Mesendoderm (in vitro differentiated cells): ENCODE measurements around the gene PDCD2L.
"Not testable (repeated sequence)": the region's sequence is repeated elsewhere in the genome, so short reads cannot be mapped to it uniquely, and the experiment has no call there.

ENCODE experiments used
- DNase-seq: peaks from one replicate; pipeline ENCODE4 v3.0.0; 2013
- H2AK5ac ChIP-seq: 2 replicates; pipeline ENCODE4 v1.6.1; 2013; ENCODE audit warnings: low read length, inconsistent platforms
- H2BK120ac ChIP-seq: 2 replicates; pipeline ENCODE4 v1.6.1; 2013; ENCODE audit warnings: low read depth, mild to moderate bottlenecking, low read length, moderate library complexity, mixed read lengths
- H2BK15ac ChIP-seq: replicated peaks from 2 replicates; pipeline ENCODE4 v1.6.1; 2013; ENCODE audit warnings: low read depth, mild to moderate bottlenecking, moderate library complexity
- H2BK5ac ChIP-seq: 2 replicates; pipeline ENCODE4 v1.6.1; 2013; ENCODE audit warnings: low read length, inconsistent platforms
- H3K18ac ChIP-seq: 2 replicates; pipeline ENCODE4 v1.6.1; 2013; ENCODE audit warnings: mild to moderate bottlenecking, low read length, mixed read lengths
- H3K23ac ChIP-seq: one replicate; pipeline ENCODE4 v1.6.1; 2013; ENCODE audit warnings: low read length
- H3K27ac ChIP-seq: 2 replicates; pipeline ENCODE4 v1.5.1; 2013; ENCODE audit warnings: low read depth, mild to moderate bottlenecking, inconsistent platforms, low read length, moderate library complexity
- H3K27me3 ChIP-seq: 2 replicates; pipeline ENCODE4 v1.6.1; 2013; ENCODE audit warnings: low read length, control low read depth, mild to moderate bottlenecking, inconsistent platforms; ENCODE audit not compliant: insufficient read depth, poor library complexity
- H3K36me3 ChIP-seq: 2 replicates; pipeline ENCODE4 v1.6.1; 2013; ENCODE audit warnings: low read length, inconsistent platforms; ENCODE audit not compliant: control insufficient read depth, insufficient read depth
- H3K4ac ChIP-seq: one replicate; pipeline ENCODE4 v1.6.1; 2013; ENCODE audit warnings: low read depth, mild to moderate bottlenecking, low read length, moderate library complexity
- H3K4me1 ChIP-seq: 2 replicates; pipeline ENCODE4 v1.6.1; 2013; ENCODE audit warnings: low read depth, low read length, inconsistent platforms; ENCODE audit not compliant: control insufficient read depth
- H3K4me2 ChIP-seq: 2 replicates; pipeline ENCODE4 v1.6.1; 2013; ENCODE audit warnings: low read length
- H3K4me3 ChIP-seq: 2 replicates; pipeline ENCODE4 v1.5.1; 2013; ENCODE audit warnings: mild to moderate bottlenecking, low read length
- H3K56ac ChIP-seq: one replicate; pipeline ENCODE4 v1.6.1; 2013; ENCODE audit warnings: low read length
- H3K79me1 ChIP-seq: 2 replicates; pipeline ENCODE4 v1.6.1; 2013; ENCODE audit warnings: low read length, inconsistent platforms
- H3K79me2 ChIP-seq: 2 replicates; pipeline ENCODE4 v1.6.1; 2013; ENCODE audit warnings: mild to moderate bottlenecking, low read length; ENCODE audit not compliant: control insufficient read depth, insufficient read depth
- H3K9ac ChIP-seq: 2 replicates; pipeline ENCODE4 v1.6.1; 2013; ENCODE audit warnings: low read length, inconsistent platforms
- H4K5ac ChIP-seq: one replicate; pipeline ENCODE4 v1.6.1; 2013; ENCODE audit warnings: low read length
- H4K8ac ChIP-seq: one replicate; pipeline ENCODE4 v1.6.1; 2013; ENCODE audit warnings: low read depth, mild to moderate bottlenecking, control low read depth, low read length, moderate library complexity
- WGBS: extraction: QIAGEN DNeasy Blood & Tissue Kit; methylation state at CpG from one replicate; pipeline ENCODE4 v1.1.7; 2013; ENCODE audit warnings: low lambda C conversion rate, missing lambda C conversion rate; ENCODE audit not compliant: insufficient coverage; ENCODE audit errors: extremely low coverage; 5-methylcytosine and 5-hydroxymethylcytosine counted together

The PDCD2L gene

DNA sequence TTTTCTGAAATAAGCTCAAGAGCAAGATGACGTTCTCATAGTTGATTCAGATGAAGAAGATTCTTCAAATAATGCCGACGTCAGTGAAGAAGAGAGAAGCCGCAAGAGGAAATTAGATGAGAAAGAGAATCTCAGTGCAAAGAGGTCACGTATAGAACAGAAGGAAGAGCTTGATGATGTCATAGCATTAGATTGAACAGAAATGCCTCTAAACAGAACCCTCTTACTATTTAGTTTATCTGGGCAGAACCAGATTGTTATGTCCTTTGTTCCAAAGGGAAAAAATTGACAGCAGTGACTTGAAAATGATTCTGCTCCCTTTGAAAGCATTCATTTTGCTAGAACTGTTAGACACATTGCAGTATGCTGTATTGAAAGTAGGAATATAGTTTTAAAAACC, 64.8 kb downstream of the PDCD2L start:
- H3K4me2 ChIP-seq, H2BK5ac ChIP-seq, H2BK15ac ChIP-seq, H3K4me3 ChIP-seq, H3K4me1 ChIP-seq, H4K5ac ChIP-seq, H3K27ac ChIP-seq, H3K56ac ChIP-seq, H3K79me2 ChIP-seq, H3K23ac ChIP-seq, H3K18ac ChIP-seq, H3K79me1 ChIP-seq, H2AK5ac ChIP-seq, H3K4ac ChIP-seq, DNase-seq, H3K9ac ChIP-seq, H3K27me3 ChIP-seq, H4K8ac ChIP-seq, H2BK120ac ChIP-seq: not testable (repeated sequence)
- H3K36me3 ChIP-seq: peaks cover 10% of the 10 kb centered on the region
- no CpG with 5 or more reads among the region's 5 CpGs for WGBS

DNA sequence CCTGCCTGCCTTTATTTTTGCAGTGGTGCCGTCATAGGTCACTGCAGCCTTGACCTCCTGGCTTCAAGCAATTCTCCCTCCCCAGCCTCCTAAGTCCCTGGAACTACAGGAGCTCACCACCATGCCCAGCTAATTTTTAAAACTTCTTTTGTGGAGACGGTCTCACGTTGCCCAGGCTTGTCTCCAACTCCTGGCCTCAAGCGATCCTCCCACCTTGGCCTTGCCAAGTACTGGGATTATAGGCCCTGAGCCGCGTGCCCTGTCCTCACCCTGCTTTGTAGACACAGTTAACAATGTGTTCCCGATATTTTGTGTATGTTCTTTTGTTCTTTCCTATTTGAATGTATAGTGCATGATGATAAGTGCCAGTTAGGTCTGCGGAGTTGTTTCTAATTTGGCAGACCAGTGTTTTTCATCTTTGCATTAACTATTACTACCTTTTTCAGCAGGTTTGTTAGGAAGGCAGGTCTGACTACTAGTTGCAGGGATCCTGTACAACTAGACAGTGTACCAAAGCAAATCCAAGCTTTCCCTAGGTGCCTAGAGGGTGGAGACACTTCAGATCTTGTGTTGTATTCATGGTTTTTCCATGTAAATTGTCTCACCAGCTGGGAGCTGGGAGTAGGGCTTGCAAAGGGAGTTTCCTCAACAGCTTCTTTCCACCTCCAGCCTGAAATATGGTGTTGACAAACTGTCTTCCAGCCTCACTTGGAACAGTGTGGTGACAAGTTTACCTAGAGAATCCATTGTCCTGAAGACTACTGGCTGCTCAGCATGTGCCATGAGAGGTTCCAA, 67.9 kb downstream of the PDCD2L start:
- H4K5ac ChIP-seq: no peak overlapping the region
- no peaks in the 10 kb centered on the region for H3K27me3 ChIP-seq
- no peak overlapping the region for H3K27ac ChIP-seq
- H3K4me1 ChIP-seq: peaks cover 2% of the 10 kb centered on the region
- no peak overlapping the region for H3K4me3 ChIP-seq
- H2BK15ac ChIP-seq: no peak overlapping the region
- WGBS: no CpG with 5 or more reads among the region's 8 CpGs
- H3K4me2 ChIP-seq: no peak overlapping the region
- H3K9ac ChIP-seq: no peak overlapping the region
- H3K36me3 ChIP-seq: peaks cover 8% of the 10 kb centered on the region
- no peak overlapping the region for H3K18ac ChIP-seq
- H3K79me1 ChIP-seq: no peaks in the 10 kb centered on the region
- DNase-seq: no peak
- no peak overlapping the region for H2BK5ac ChIP-seq
- H3K56ac ChIP-seq: no peak overlapping the region
- no peak overlapping the region for H4K8ac ChIP-seq
- H2AK5ac ChIP-seq: no peak overlapping the region
- H2BK120ac ChIP-seq: no peak overlapping the region
- H3K23ac ChIP-seq: no peak overlapping the region
- no peaks in the 10 kb centered on the region for H3K79me2 ChIP-seq
- H3K4ac ChIP-seq: no peak overlapping the region

DNA sequence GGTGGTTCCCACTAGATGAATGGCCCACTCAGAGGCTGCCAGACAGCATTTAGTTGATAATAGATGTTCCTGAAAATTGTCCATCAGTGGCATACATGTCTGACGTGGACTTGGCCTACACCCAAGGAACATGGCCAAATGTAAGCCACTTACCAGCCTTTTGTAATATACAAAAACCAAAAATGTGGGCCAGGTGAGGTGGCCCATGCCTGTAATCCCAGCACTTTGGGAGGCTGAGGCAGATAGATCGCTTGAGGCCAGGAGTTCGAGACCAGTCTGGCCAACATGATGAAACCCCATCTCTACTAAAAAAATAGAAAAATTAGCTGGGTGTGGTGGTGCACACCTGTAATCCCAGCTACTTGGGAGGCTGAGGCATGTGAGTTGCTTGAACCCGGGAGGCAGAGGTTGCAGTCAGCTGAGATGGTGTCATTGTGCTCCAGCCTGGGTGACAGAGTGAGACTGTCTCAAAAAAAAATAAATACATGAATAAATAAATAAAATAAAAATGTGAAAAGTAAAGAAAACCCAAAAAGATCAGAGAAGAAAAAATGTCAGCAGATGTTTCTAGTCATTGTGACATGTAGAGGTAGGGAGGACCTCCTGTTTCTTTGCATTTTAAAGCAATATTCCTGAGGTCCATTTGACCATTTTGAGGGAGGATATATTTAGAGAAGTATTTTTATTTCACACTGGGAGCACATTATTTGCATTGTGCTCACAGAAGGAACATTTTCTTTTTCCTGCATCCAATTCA, 70.2 kb downstream of the PDCD2L start:
- H3K4ac ChIP-seq: no peak overlapping the region
- no peak overlapping the region for H2AK5ac ChIP-seq
- H2BK5ac ChIP-seq: no peak overlapping the region
- no peak for DNase-seq
- H3K23ac ChIP-seq: no peak overlapping the region
- H3K56ac ChIP-seq: no peak overlapping the region
- H3K4me1 ChIP-seq: peaks cover 2% of the 10 kb centered on the region
- H4K5ac ChIP-seq: no peak overlapping the region
- H3K4me3 ChIP-seq: no peak overlapping the region
- H2BK120ac ChIP-seq: no peak overlapping the region
- H3K4me2 ChIP-seq: no peak overlapping the region
- H3K18ac ChIP-seq: no peak overlapping the region
- H3K79me1 ChIP-seq: no peaks in the 10 kb centered on the region
- no CpG with 5 or more reads among the region's 4 CpGs for WGBS
- no peak overlapping the region for H2BK15ac ChIP-seq
- H3K27ac ChIP-seq: no peak overlapping the region
- no peak overlapping the region for H4K8ac ChIP-seq
- peaks cover 4% of the 10 kb centered on the region for H3K36me3 ChIP-seq
- H3K79me2 ChIP-seq: no peaks in the 10 kb centered on the region
- no peak overlapping the region for H3K9ac ChIP-seq
- no peaks in the 10 kb centered on the region for H3K27me3 ChIP-seq

DNA sequence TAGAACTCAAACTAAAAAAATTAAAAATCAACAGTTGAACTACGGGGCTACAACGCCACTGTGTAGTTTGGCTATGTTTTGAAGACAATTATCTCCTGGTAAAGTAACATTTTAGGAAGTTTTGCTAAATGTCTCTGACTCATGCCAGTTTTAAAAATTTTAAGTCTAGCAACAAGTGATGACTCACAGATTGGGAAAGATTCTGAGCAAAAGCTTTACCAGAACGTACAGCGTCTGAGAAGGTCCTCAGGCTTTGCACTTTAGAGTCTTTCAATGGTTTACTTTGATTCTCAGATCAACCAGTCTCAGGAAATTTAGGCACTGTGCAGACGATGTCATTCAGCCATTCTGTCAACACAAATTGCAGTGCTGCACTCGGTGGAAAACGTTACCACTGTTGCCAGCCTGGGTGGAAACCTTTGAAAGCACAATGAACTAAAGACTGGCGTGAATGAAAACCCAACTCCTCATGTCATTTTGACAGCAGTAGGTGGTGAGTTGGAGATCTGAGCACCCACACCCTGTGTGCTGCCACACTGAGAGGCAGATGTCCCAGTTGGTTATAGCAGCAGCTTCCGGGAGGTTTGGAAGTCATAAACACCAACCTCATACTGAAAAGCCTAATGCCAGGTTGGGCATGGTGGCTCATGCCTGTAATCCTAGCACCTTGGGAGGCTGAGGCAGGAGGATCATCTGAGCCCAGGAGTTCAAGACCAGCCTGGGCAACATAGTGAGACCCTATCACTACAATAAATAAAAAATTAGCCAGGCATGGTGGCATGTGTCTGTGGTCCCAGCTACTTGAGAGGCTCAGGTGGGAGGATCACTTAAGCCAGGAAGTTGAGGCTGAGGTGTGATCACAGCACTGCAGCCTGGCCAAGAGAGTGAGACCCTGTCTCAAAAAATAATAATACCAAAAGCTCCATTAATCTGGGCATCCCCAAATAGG, 71.1 kb downstream of the PDCD2L start:
- Histone ChIP-seq H3K36me3 (peaks cover 4% of the 10 kb centered on the region), H3K23ac (no peak overlapping the region), H3K4me1 (peaks cover 2% of the 10 kb centered on the region), H3K4me3 (no peak overlapping the region), H3K56ac (no peak overlapping the region), H3K79me1 (no peaks in the 10 kb centered on the region), H3K4me2 (no peak overlapping the region), H2BK15ac (no peak overlapping the region), H3K79me2 (no peaks in the 10 kb centered on the region), H2BK120ac (no peak overlapping the region), H2BK5ac (no peak overlapping the region), H4K8ac (no peak overlapping the region), H3K27ac (no peak overlapping the region), H3K4ac (no peak overlapping the region), H3K9ac (no peak overlapping the region), H3K27me3 (no peaks in the 10 kb centered on the region), H2AK5ac (no peak overlapping the region), H4K5ac (no peak overlapping the region), H3K18ac (no peak overlapping the region)
- no peak for DNase-seq
- no CpG with 5 or more reads among the region's 9 CpGs for WGBS
